ENCODE data around the gene RSPRY1.

Gene RSPRY1

DNA sequence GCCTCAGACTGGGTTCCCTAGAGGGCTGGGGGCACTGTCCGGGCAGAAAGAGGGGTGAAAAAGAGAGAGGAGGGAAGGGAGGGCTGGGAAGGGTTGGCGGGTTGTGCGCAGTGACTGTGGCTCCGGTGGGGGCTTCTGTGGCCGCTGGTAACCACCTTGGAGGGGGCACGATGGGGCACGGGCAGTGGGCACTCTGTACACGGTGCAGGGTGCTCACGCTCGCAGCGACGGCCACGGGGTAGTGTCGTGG, 97.8 kb downstream of the RSPRY1 start:
- TF ChIP-seq, protein P1, sequence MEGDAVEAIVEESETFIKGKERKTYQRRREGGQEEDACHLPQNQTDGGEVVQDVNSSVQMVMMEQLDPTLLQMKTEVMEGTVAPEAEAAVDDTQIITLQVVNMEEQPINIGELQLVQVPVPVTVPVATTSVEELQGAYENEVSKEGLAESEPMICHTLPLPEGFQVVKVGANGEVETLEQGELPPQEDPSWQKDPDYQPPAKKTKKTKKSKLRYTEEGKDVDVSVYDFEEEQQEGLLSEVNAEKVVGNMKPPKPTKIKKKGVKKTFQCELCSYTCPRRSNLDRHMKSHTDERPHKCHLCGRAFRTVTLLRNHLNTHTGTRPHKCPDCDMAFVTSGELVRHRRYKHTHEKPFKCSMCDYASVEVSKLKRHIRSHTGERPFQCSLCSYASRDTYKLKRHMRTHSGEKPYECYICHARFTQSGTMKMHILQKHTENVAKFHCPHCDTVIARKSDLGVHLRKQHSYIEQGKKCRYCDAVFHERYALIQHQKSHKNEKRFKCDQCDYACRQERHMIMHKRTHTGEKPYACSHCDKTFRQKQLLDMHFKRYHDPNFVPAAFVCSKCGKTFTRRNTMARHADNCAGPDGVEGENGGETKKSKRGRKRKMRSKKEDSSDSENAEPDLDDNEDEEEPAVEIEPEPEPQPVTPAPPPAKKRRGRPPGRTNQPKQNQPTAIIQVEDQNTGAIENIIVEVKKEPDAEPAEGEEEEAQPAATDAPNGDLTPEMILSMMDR (conservative IDR thresholded peaks at IDR 0.05; ENCODE audit: control insufficient read depth, insufficient read depth, low read depth, low read length): no peak
- no peak overlapping the region for H3K4me3 ChIP-seq (ENCODE audit: control insufficient read depth, low read depth, low read length)
- no peak for DNase-seq (ENCODE audit: low read depth)

DNA sequence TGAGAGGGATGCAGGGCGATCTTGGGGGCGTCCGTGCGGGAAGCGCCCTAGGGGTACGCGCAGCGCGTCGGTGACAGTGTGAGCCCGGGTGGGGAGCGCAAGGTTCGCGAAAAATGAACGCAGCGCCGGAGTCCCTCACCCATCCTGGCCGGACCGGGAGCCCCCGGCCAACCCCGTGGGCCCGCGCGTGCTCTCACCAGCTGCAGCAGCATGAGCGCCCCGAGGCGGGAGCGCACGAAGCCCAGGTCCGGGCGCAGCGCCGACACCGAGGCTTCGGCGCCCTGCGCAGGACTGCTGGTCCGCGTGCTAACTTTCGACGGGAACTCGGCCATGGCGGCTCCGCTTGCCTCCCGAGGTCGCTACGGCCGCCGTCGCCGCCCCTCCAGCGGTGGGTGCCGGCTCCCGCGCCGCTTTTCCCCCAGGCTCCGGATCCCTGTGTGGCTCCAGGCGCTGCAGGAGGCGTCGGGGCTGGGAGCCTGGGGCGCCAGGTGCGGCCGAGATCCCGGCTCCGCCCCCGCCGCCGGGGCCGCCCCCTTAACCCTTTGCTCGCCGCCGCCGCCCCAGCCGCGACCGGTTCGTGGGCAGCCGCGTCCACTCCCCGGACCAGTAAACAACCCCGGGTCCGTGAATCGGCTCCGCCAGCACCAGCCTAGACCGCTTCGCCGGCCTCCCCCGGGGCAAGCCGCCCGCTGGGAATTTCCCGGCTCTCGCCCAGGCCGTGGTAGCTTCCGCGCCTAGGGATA, 98.3 kb downstream of the RSPRY1 start, which contains the start of gene PLLP:
TSS of gene PLLP (minus strand) at position 464 of the 743 bp plus-strand sequence. CDS start at position 332, 132 bp downstream.
- H3K4me3 ChIP-seq (ENCODE audit: control insufficient read depth, low read depth, low read length): peak within 1 kb of the TSS; percentile 31
- no peak for DNase-seq (ENCODE audit: low read depth)
- TF ChIP-seq, protein P1 (conservative IDR thresholded peaks at IDR 0.05; ENCODE audit: control insufficient read depth, insufficient read depth, low read depth, low read length): no peak

DNA sequence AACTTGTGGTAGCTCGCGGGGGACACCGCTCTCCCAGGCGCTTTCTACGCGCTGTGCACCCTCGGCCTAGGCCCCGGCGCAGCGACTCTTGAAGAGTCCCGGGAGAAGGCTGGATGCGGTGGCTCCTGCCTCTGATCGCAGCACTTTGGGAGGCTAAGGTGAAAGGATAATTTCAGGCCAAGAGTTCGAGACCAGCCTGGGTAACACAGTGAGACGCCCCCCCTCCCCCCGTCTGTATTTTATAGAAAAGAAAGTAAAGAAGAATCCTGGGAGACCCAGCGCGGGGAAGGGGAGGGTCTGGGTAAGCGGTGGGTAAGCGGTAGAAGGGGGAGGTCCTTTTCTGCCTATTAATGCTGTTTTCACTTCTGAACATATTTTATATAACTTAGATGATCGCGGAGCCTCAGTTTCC, 98.8 kb downstream of the RSPRY1 start:
- TF ChIP-seq, protein P1 (conservative IDR thresholded peaks at IDR 0.05; ENCODE audit: control insufficient read depth, insufficient read depth, low read depth, low read length): no peak
- DNase-seq (ENCODE audit: low read depth): no peak
- peak overlapping the region; percentile 31 for H3K4me3 ChIP-seq (ENCODE audit: control insufficient read depth, low read depth, low read length)

DNA sequence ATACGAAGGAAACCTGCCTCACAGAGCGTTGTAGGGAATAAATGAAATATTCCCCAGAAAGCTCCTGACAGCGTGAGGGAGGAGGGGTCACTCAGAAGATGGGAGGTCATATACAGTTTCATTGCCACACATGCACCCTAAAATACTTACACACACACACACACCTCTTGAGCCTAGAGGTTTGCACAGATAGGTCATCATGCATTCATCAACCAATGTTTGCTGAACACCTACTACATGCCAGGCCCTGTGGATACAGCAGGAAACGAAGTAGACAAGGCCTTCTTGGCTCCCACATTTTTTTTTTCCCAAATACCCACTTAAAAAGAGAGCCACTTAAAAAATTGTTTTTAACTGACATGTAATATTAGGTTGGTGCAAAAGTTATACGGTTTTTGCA, 99.2 kb downstream of the RSPRY1 start:
- no peak for DNase-seq (ENCODE audit: low read depth)
- TF ChIP-seq, protein P1 (conservative IDR thresholded peaks at IDR 0.05; ENCODE audit: control insufficient read depth, insufficient read depth, low read depth, low read length): no peak
- H3K4me3 ChIP-seq (ENCODE audit: control insufficient read depth, low read depth, low read length): no peak overlapping the region

DNA sequence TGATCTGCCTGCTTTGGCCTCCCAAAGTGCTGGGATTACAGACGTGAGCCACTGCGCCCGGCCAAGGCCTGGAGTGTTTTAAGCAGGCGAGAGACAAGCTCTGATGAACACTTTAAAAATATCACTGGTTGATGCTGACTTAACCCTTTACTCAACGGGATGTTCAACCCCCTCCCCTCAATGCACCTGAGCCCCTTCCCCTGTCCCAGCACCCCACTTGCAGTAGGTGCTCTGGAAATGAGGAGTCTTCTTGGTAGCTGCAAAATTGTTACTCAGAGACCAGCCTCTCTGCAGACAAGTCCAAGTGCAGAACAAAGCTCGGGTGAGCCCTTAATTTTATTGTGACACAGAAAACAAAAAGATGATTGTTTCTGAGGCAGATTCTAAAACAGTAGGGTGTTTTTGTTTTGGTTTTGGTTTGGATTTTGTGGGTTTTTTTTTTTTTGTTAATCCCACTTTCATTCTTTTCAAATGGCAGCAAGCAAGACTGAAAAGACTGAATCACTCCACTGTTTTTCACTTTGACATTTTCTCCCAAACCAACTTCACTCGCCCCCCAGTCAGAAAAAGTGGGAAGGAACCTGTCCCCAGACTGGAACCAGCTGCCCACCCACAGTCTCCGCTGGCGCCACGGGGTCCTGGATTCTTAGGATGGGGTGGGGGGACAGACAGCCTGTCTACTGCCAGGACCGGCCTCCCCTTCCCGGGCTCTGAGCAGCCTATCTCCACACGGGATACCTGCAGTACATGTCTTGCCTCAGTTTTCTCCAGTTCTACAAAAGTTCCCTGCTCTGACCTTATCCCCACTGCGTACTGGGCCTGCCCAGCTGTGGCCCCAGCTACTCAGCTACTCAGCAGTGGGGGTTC, 103.5 kb downstream of the RSPRY1 start:
- no peak overlapping the region for H3K4me3 ChIP-seq (ENCODE audit: control insufficient read depth, low read depth, low read length)
- DNase-seq (ENCODE audit: low read depth): no peak
- TF ChIP-seq, protein P1 (conservative IDR thresholded peaks at IDR 0.05; ENCODE audit: control insufficient read depth, insufficient read depth, low read depth, low read length): no peak

Data from fibroblast of mammary gland (primary cell).